Naive thymus-derived CD4-positive, alpha-beta T cell (primary cell): ENCODE measurements around the gene CDKL4. TPM values are rescaled to one million over a fixed set of nuclear protein-coding genes. Genes with fewer than 3 reads are reported as not detected.
A peak's percentile ranks its signal among the peaks of the same experiment; 100 is the strongest.
"Not testable (repeated sequence)": the region's sequence is repeated elsewhere in the genome, so short reads cannot be mapped to it uniquely, and the experiment has no call there.

Experiments used
- ATAC-seq: fragments of 150-1000 bp; cut with Tn5 transposase; 2 replicates; pipeline ENCODE4 v1.10.0; 2021; ENCODE audit warnings: mild to moderate bottlenecking, moderate library complexity
- CTCF ChIA-PET: fragments of 350-600 bp; sonication (Branson Sonifier 250); formaldehyde crosslinking; loops from one replicate; lab custom pipeline; 2021; ENCODE audit warnings: antibody characterized with exemption; lab: Charles Lee
- POLR2A ChIA-PET: fragments of 350-600 bp; sonication (Branson Sonifier 250); formaldehyde crosslinking; loops from one replicate; lab custom pipeline; 2021; ENCODE audit warnings: antibody characterized with exemption, inconsistent platforms; lab: Charles Lee
- DNase-seq, 9 donors: peaks; one replicate each; pipeline versions ENCODE4 v3.0.0 to v3.0.0-alpha.2; 2020 to 2022; ENCODE audit warnings: mixed read lengths in 1 of 9
- H3K27ac ChIP-seq: one replicate; pipeline ENCODE4 v1.7.0; 2013; ENCODE audit warnings: mild to moderate bottlenecking, low read depth, low read length, moderate library complexity
- H3K27me3 ChIP-seq, 2 donors: one replicate each; pipeline ENCODE4 v1.7.0; 2013; ENCODE audit warnings: low read length in 2 of 2, mild to moderate bottlenecking in 2 of 2, moderate library complexity in 2 of 2; ENCODE audit not compliant: control insufficient read depth in 2 of 2, insufficient read depth in 2 of 2
- H3K36me3 ChIP-seq, 3 experiments: 1 replicate in 2 of 3; 2 replicates in 1 of 3; pipeline ENCODE4 v1.7.0; 2013; ENCODE audit warnings: low read length in 3 of 3, mild to moderate bottlenecking in 3 of 3, moderate library complexity in 1 of 3; ENCODE audit not compliant: insufficient read depth in 3 of 3, control insufficient read depth in 2 of 3
- H3K4me1 ChIP-seq, 2 donors: one replicate each; pipeline ENCODE4 v1.7.0; 2013; ENCODE audit warnings: low read length in 2 of 2, mild to moderate bottlenecking in 2 of 2, moderate library complexity in 1 of 2; ENCODE audit not compliant: control insufficient read depth in 2 of 2, insufficient read depth in 2 of 2
- H3K4me3 ChIP-seq: 2 replicates; pipeline ENCODE4 v1.7.0; 2013; ENCODE audit warnings: mild to moderate bottlenecking, low read length
- H3K9me3 ChIP-seq, 3 experiments: 1 replicate in 2 of 3; 2 replicates in 1 of 3; pipeline ENCODE4 v1.7.0; 2013; ENCODE audit warnings: low read length in 3 of 3; ENCODE audit not compliant: control insufficient read depth in 2 of 3
- H3K27ac Mint-ChIP-seq, 9 donors: one replicate each; pipeline ENCODE4 v1.8.0; 2020 to 2022; ENCODE audit warnings: mixed read lengths in 9 of 9, mild to moderate bottlenecking in 8 of 9, moderate library complexity in 5 of 9, inconsistent platforms in 2 of 9
- H3K27me3 Mint-ChIP-seq, 5 donors: one replicate each; pipeline ENCODE4 v1.8.0; 2021 to 2022; ENCODE audit warnings: mixed read lengths in 5 of 5, mild to moderate bottlenecking in 1 of 5
- H3K36me3 Mint-ChIP-seq, 5 donors: one replicate each; pipeline ENCODE4 v1.8.0; 2020 to 2022; ENCODE audit warnings: mixed read lengths in 5 of 5, mild to moderate bottlenecking in 3 of 5, inconsistent platforms in 1 of 5
- H3K4me1 Mint-ChIP-seq, 7 donors: one replicate each; pipeline ENCODE4 v1.8.0; 2020 to 2022; ENCODE audit warnings: mixed read lengths in 7 of 7, mild to moderate bottlenecking in 3 of 7, inconsistent platforms in 1 of 7
- H3K4me3 Mint-ChIP-seq, 10 donors: one replicate each; pipeline ENCODE4 v1.8.0; 2020 to 2022; ENCODE audit warnings: mild to moderate bottlenecking in 10 of 10, mixed read lengths in 10 of 10, moderate library complexity in 6 of 10, inconsistent platforms in 2 of 10
- H3K9me3 Mint-ChIP-seq, 11 donors: one replicate each; pipeline ENCODE4 v1.8.0; 2020 to 2022; ENCODE audit warnings: mixed read lengths in 11 of 11, mild to moderate bottlenecking in 4 of 11, inconsistent platforms in 1 of 11, moderate library complexity in 1 of 11
- intact Hi-C, 2 donors: fragments of 100-400 bp; cut with micrococcal nuclease; formaldehyde crosslinking; loops; one replicate each; pipeline ENCODE4 v1.15.1; 2023
- polyA plus RNA-seq, 2 donors: library from polyadenylated mRNA; unstranded; fragments of 300-500 nt; fragmentation: Illumina TruSeq; gene quantifications; one replicate each; pipeline ENCODE4 v1.2.3, GENCODE V29; 2021
- total RNA-seq, 6 experiments: library from RNA in 5 of 6; stranded (reverse) in 5 of 6; gene quantifications; 1 replicate in 5 of 6; 2 replicates in 1 of 6; pipeline ENCODE4 v1.2.3 and lab custom pipeline; 2021 to 2026

The CDKL4 gene
- total and polyA plus RNA-seq, 7 experiments from 2014 or later = 0.82 TPM; not detected in 6

DNA sequence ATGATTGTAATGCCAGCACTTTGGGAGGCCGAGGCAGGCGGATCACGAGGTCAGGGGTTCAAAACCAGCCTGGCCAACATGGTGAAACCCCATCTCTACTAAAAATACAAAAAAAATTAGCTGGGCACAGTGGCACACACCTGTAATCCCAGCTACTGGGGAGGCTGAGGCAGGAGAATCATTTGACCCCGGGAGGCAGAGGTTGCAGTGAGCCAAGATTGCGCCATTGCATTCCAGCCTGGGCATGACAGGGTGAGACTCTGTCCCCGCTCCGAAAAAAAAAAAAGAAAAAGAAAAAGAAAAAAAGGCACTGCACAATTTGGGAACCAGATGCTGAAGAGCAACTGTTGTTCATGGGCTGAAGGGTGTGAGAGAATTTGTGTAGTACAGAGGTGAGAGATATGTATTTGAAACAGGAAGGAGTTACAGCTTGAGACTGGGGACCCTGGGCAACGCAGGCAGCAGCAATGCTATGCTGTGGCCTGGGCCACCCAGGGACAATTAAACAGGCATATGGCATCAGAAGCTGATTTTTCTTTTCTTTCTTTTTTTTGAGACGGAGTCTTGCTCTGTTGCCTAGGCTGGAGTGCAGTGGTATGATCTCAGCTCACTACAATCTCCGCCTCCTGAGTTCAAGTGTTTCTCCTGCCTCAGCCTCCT, 71.6 kb downstream of the CDKL4 start:
- H3K27ac ChIP-seq, DNase-seq, H3K4me3 ChIP-seq, H3K36me3 Mint-ChIP-seq, H3K27me3 ChIP-seq, ATAC-seq, H3K4me3 Mint-ChIP-seq, H3K27ac Mint-ChIP-seq, H3K4me1 ChIP-seq, H3K36me3 ChIP-seq, POLR2A ChIA-PET, H3K9me3 Mint-ChIP-seq, H3K9me3 ChIP-seq, H3K27me3 Mint-ChIP-seq, intact Hi-C loops: not testable (repeated sequence)
- CTCF ChIA-PET = interaction anchor here (0.7 to 2.9 kb wide), 2 partner anchors 10 to 58 kb away, joined by 4 to 9 read pairs; no protein-coding TSS in a partner anchor
- H3K4me1 Mint-ChIP-seq = peaks cover 0 to 23% (median 0%) of the 10 kb centered on the region in 7 donors

GRCh38 chr2:39171621-39172020, 72.1 kb downstream of the CDKL4 start:
- no peak overlapping the region for H3K4me3 Mint-ChIP-seq
- no peak for DNase-seq
- Histone ChIP-seq H3K27ac (no peak overlapping the region), H3K9me3 (no peaks in the 10 kb centered on the region), H3K4me3 (no peak overlapping the region), H3K36me3 (no peaks in the 10 kb centered on the region), H3K4me1 (no peaks in the 10 kb centered on the region), H3K27me3 (no peaks in the 10 kb centered on the region)
- peak overlapping the region in 1 of 9 donors; percentile 43 for H3K27ac Mint-ChIP-seq
- POLR2A ChIA-PET = no interaction called here
- no peak for ATAC-seq
- intact Hi-C loops = no loop called here
- peaks cover 0 to 5% (median 0%) of the 10 kb centered on the region in 5 donors for H3K27me3 Mint-ChIP-seq
- H3K4me1 Mint-ChIP-seq = peaks cover 0 to 22% (median 0%) of the 10 kb centered on the region in 7 donors
- no peaks in the 10 kb centered on the region for H3K9me3 Mint-ChIP-seq
- H3K36me3 Mint-ChIP-seq = peaks cover 0 to 4% (median 0%) of the 10 kb centered on the region in 5 donors
- CTCF ChIA-PET = interaction anchor here (0.7 to 2.9 kb wide), 2 partner anchors 9 to 58 kb away, joined by 4 to 9 read pairs; no protein-coding TSS in a partner anchor

DNA sequence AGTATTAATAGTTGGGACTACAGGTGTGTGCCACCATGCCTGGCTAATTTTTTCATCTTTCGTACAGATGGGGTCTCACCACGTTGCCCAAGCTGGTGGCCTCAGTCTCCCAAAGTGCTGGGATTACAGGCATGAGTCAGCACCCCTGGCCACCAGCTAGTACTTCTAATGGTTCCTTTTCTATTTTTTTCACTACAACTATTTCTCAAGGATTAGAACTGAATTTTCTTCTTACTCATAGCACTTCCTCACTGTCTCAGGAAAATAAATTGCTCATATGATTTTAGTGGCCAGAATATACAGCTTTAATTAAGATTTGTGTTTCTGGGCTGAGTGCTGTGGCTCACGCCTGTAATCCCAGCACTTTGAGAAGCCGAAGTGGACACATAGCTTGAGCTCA, 79.7 kb downstream of the CDKL4 start:
- Mint-ChIP-seq H3K27me3 (peaks cover 0 to 6% (median 4%) of the 10 kb centered on the region in 5 donors), H3K27ac (no peak overlapping the region), H3K4me1 (peaks cover 0 to 4% (median 0%) of the 10 kb centered on the region in 7 donors), H3K4me3 (no peak overlapping the region), H3K36me3 (peaks cover 0 to 10% (median 0%) of the 10 kb centered on the region in 5 donors), H3K9me3 (peaks cover 0 to 5% (median 0%) of the 10 kb centered on the region in 11 donors)
- Histone ChIP-seq H3K27me3 (no peaks in the 10 kb centered on the region), H3K4me1 (no peaks in the 10 kb centered on the region), H3K27ac (no peak overlapping the region), H3K4me3 (no peak overlapping the region), H3K9me3 (no peaks in the 10 kb centered on the region), H3K36me3 (no peaks in the 10 kb centered on the region)
- no peak for DNase-seq
- POLR2A ChIA-PET = no interaction called here
- ATAC-seq = no peak
- intact Hi-C loops = no loop called here
- CTCF ChIA-PET = interaction anchor here (1.3 kb wide), 1 partner anchor 31 kb away, joined by 3 read pairs; no protein-coding TSS in a partner anchor

DNA sequence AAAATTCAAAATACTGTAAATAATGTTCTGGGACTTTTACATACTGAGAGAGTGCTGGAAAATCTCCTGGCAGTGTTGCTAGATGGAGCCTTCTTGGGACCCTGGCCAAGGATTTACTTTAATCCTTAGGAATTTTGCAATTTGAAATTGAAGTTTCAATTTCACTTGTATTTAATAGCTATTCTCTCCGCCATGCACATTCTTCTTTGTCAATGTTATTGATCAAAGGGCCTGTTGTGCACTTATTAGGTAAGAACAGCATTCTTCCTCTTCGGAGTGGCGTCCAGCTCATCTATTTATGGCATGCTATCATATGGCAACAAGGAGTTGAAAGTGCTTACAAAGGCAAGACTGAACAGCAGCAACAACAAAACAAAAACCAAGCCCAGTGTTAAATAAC, 82.8 kb downstream of the CDKL4 start:
- Histone ChIP-seq H3K4me3 (no peak overlapping the region), H3K27me3 (no peaks in the 10 kb centered on the region), H3K4me1 (no peaks in the 10 kb centered on the region), H3K27ac (no peak overlapping the region), H3K36me3 (no peaks in the 10 kb centered on the region), H3K9me3 (no peaks in the 10 kb centered on the region)
- ChIA-PET POLR2A (interaction anchor here (0.6 kb wide), 1 partner anchor 32 kb away, joined by 3 read pairs; no protein-coding TSS in a partner anchor), CTCF (interaction anchor here (0.7 kb wide), 1 partner anchor 67 kb away, joined by 3 read pairs; no protein-coding TSS in a partner anchor)
- H3K4me1 Mint-ChIP-seq = peaks cover 0 to 4% (median 0%) of the 10 kb centered on the region in 7 donors
- DNase-seq = no peak
- peaks cover 0 to 6% (median 4%) of the 10 kb centered on the region in 5 donors for H3K27me3 Mint-ChIP-seq
- no peak overlapping the region for H3K27ac Mint-ChIP-seq
- H3K4me3 Mint-ChIP-seq = no peak overlapping the region
- H3K9me3 Mint-ChIP-seq = peaks cover 0 to 5% (median 0%) of the 10 kb centered on the region in 11 donors
- H3K36me3 Mint-ChIP-seq = peaks cover 0 to 10% (median 0%) of the 10 kb centered on the region in 5 donors
- ATAC-seq = no peak
- intact Hi-C loops = no loop called here

DNA sequence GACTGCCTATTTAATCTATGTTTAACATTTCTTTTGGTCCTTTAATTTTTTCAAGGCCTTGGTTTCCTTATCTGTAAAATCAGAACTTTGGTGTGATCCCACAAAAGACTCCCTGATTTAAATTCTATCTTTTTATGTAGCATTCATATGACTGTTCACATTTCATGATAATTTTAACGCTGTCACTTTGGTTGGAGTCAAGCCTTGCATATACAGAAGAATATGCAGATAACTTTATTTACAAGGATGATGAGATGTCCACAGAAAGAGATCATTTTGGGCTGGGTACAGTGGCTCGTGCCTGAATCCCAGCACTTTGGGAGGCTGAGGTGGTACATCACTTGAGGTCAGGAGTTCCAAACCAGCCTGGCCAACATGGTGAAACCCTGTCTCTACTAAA, 84.5 kb downstream of the CDKL4 start:
- POLR2A ChIA-PET = no interaction called here
- Histone ChIP-seq H3K27me3 (no peaks in the 10 kb centered on the region), H3K27ac (no peak overlapping the region), H3K9me3 (no peaks in the 10 kb centered on the region), H3K36me3 (no peaks in the 10 kb centered on the region), H3K4me3 (no peak overlapping the region), H3K4me1 (no peaks in the 10 kb centered on the region)
- H3K9me3 Mint-ChIP-seq = peaks cover 0 to 5% (median 0%) of the 10 kb centered on the region in 11 donors
- H3K27me3 Mint-ChIP-seq = peaks cover 0 to 6% (median 4%) of the 10 kb centered on the region in 5 donors
- no peak overlapping the region for H3K4me3 Mint-ChIP-seq
- H3K4me1 Mint-ChIP-seq = peaks cover 0 to 4% (median 0%) of the 10 kb centered on the region in 7 donors
- intact Hi-C loops = no loop called here
- DNase-seq (no peak), ATAC-seq (no peak)
- H3K27ac Mint-ChIP-seq = no peak overlapping the region
- CTCF ChIA-PET = no interaction called here
- peaks cover 0 to 10% (median 0%) of the 10 kb centered on the region in 5 donors for H3K36me3 Mint-ChIP-seq

DNA sequence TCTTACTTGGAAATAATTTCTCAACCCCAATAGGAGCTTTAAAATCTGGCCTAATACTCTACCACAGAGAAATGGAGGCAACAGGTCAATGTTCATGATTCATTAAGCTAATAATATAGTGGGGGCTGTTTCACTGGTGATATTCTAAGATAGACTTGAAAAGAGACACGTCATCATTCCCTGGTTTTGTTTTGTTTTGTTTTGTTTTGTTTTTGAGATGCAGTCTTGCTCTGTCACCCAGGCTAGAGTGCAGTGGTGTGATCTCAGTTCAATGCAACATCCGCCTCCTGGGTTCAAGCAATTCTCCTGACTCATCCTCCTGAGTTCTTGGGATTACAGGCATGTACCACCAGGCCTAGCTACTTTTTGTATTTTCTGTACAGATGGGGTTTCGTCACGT, 85.4 kb downstream of the CDKL4 start:
- Mint-ChIP-seq H3K4me3 (no peak overlapping the region), H3K27me3 (peaks cover 0 to 5% (median 2%) of the 10 kb centered on the region in 5 donors), H3K36me3 (peaks cover 0 to 4% (median 0%) of the 10 kb centered on the region in 5 donors), H3K27ac (no peak overlapping the region), H3K4me1 (peaks cover 0 to 5% (median 0%) of the 10 kb centered on the region in 7 donors), H3K9me3 (peaks cover 0 to 4% (median 0%) of the 10 kb centered on the region in 11 donors)
- no peak for DNase-seq
- Histone ChIP-seq H3K27ac (no peak overlapping the region), H3K4me3 (no peak overlapping the region), H3K27me3 (no peaks in the 10 kb centered on the region), H3K9me3 (no peaks in the 10 kb centered on the region), H3K36me3 (no peaks in the 10 kb centered on the region), H3K4me1 (no peaks in the 10 kb centered on the region)
- CTCF ChIA-PET = interaction anchor here (0.8 kb wide), 1 partner anchor 449 kb away, joined by 3 read pairs; no protein-coding TSS in a partner anchor
- intact Hi-C loops = no loop called here
- ATAC-seq = no peak
- POLR2A ChIA-PET = interaction anchor here (1.2 kb wide), 1 partner anchor 22 kb away, joined by 3 read pairs; no protein-coding TSS in a partner anchor
